OCI-LY7 (cell line): ENCODE measurements around the gene ENOX1. TPM values are rescaled to one million over a fixed set of nuclear protein-coding genes. Genes with fewer than 3 reads are reported as not detected.

Source experiments
- BruUV-seq: library from RNA; stranded (reverse); fragments of 400-500 nt; replicated peaks from 2 replicates; lab custom pipeline; 2021; lab: Mats Ljungman, UMichigan
- CTCF ChIA-PET: fragments of 300-600 bp; sonication (Branson Sonifier 250); formaldehyde crosslinking; loops from one replicate; lab custom pipeline; 2022; ENCODE audit warnings: antibody characterized with exemption; ENCODE audit not compliant: unreplicated experiment; lab: Charles Lee
- POLR2A ChIA-PET: fragments of 300-600 bp; sonication (Branson Sonifier 250); formaldehyde crosslinking; loops from one replicate; lab custom pipeline; 2022; ENCODE audit warnings: antibody characterized with exemption; lab: Charles Lee
- DNase-seq: peaks from one replicate; pipeline ENCODE4 v3.0.0-alpha.2; 2015; ENCODE audit warnings: low spot score
- H2AFZ ChIP-seq: fragments of 200-600 bp; sonication (generic), shearing (Covaris generic); 2 replicates; pipeline ENCODE4 v1.6.1; 2014; ENCODE audit warnings: mild to moderate bottlenecking, antibody characterized with exemption, low read length, moderate library complexity
- H3K27ac ChIP-seq: fragments of 200-600 bp; sonication (generic); 2 replicates; pipeline ENCODE4 v1.5.1; 2014; ENCODE audit warnings: mixed run types, low read depth, mild to moderate bottlenecking, moderate library complexity, low read length, inconsistent platforms; ENCODE audit not compliant: poor library complexity, severe bottlenecking
- H3K36me3 ChIP-seq: fragments of 200-600 bp; sonication (generic); 2 replicates; pipeline ENCODE4 v1.6.1; 2014; ENCODE audit warnings: mild to moderate bottlenecking, antibody characterized with exemption, low read length, moderate library complexity, mixed read lengths; ENCODE audit not compliant: insufficient read depth
- H3K4me1 ChIP-seq: fragments of 200-600 bp; sonication (generic); 2 replicates; pipeline ENCODE4 v1.5.1; 2014; ENCODE audit warnings: mild to moderate bottlenecking, low read length; ENCODE audit not compliant: insufficient read depth, poor library complexity, severe bottlenecking
- H3K4me2 ChIP-seq: fragments of 200-600 bp; sonication (generic); 2 replicates; pipeline ENCODE4 v1.6.1; 2014; ENCODE audit warnings: mild to moderate bottlenecking, low read length
- H3K4me3 ChIP-seq: fragments of 200-600 bp; sonication (generic); 2 replicates; pipeline ENCODE4 v1.5.1; 2014; ENCODE audit warnings: mild to moderate bottlenecking, low read depth, low read length; ENCODE audit not compliant: poor library complexity, severe bottlenecking
- H3K79me2 ChIP-seq: fragments of 200-600 bp; sonication (generic); 2 replicates; pipeline ENCODE4 v1.6.1; 2016; ENCODE audit warnings: low read depth, mild to moderate bottlenecking, low read length, moderate library complexity, mixed read lengths; ENCODE audit not compliant: insufficient read depth
- H3K9me2 ChIP-seq: fragments of 200-600 bp; sonication (generic); 2 replicates; pipeline ENCODE4 v1.6.1; 2016; ENCODE audit warnings: mild to moderate bottlenecking, low read length, mixed read lengths; ENCODE audit not compliant: insufficient read depth
- H3K9me3 ChIP-seq: fragments of 200-600 bp; sonication (generic); 2 replicates; pipeline ENCODE4 v1.6.1; 2014; ENCODE audit warnings: mild to moderate bottlenecking, mixed run types, low read length, mixed read lengths
- H4K20me1 ChIP-seq: fragments of 200-600 bp; sonication (generic); 2 replicates; pipeline ENCODE4 v1.6.1; 2014; ENCODE audit warnings: mild to moderate bottlenecking, antibody characterized with exemption, low read length, moderate library complexity, mixed read lengths; ENCODE audit not compliant: insufficient read depth
- CTCF ChIP-seq: fragments of 200-600 bp; sonication (generic); conservative IDR thresholded peaks from 2 replicates; pipeline ENCODE4 v1.5.1; 2014; ENCODE audit warnings: mild to moderate bottlenecking, antibody characterized with exemption, low read length, moderate library complexity, mixed read lengths
- EZH2phosphoT487 ChIP-seq: fragments of 200-600 bp; sonication (generic); IDR thresholded peaks from 2 replicates; pipeline ENCODE4 v1.6.1; 2018; ENCODE audit warnings: low read depth, borderline replicate concordance, mild to moderate bottlenecking, mixed run types, antibody characterized with exemption, low read length, moderate library complexity, mixed read lengths
- intact Hi-C: fragments of 100-400 bp; cut with micrococcal nuclease; formaldehyde crosslinking; loops from one replicate; pipeline ENCODE4 v1.10.0; 2022; ENCODE audit not compliant: unreplicated experiment
- total RNA-seq, 2 experiments: library from RNA; depleted of rRNA in 1 of 2; stranded (reverse); fragments of >200 nt in 1 of 2; shearing (Covaris generic) in 1 of 2; gene quantifications; 2 replicates each; pipeline ENCODE4 v1.2.3, GENCODE V29; 2014 to 2022

ENOX1 gene
- total RNA-seq, 2 experiments from 2014 or later, result 0.03 TPM; not detected in 1

- Histone ChIP-seq H3K4me2 (no peak overlapping the region), H3K9me3 (no peaks in the 10 kb centered on the region), H3K27ac (no peak overlapping the region), H3K4me1 (no peaks in the 10 kb centered on the region), H3K79me2 (no peaks in the 10 kb centered on the region), H3K36me3 (no peaks in the 10 kb centered on the region), H2AFZ (no peak overlapping the region), H4K20me1 (no peaks in the 10 kb centered on the region), H3K4me3 (no peak overlapping the region), H3K9me2 (no peaks in the 10 kb centered on the region)
- ChIA-PET CTCF (no interaction called here), POLR2A (no interaction called here)
- BruUV-seq, result no TSS peak
- no peak for TF ChIP-seq EZH2phosphoT487
- no peak for TF ChIP-seq CTCF
- intact Hi-C loops, result no loop called here
- no peak for DNase-seq
Observed at GRCh38 chr13:43744261-43745031, 42.3 kb downstream of the ENOX1 start.

GRCh38 chr13:43742911-43743310 lies 43.9 kb downstream of the ENOX1 start:
- H3K79me2 ChIP-seq, result no peaks in the 10 kb centered on the region
- H2AFZ ChIP-seq, result no peak overlapping the region
- no peaks in the 10 kb centered on the region for H4K20me1 ChIP-seq
- H3K4me3 ChIP-seq, result no peak overlapping the region
- no peak for TF ChIP-seq EZH2phosphoT487
- no peak for TF ChIP-seq CTCF
- CTCF ChIA-PET, result interaction anchor here (0.6 kb wide), 1 partner anchor 1797 kb away, joined by 3 read pairs; no protein-coding TSS in a partner anchor
- no peak for DNase-seq
- POLR2A ChIA-PET, result no interaction called here
- BruUV-seq, result no TSS peak
- no peaks in the 10 kb centered on the region for H3K9me2 ChIP-seq
- intact Hi-C loops, result no loop called here
- no peak overlapping the region for H3K27ac ChIP-seq
- no peaks in the 10 kb centered on the region for H3K9me3 ChIP-seq
- no peaks in the 10 kb centered on the region for H3K4me1 ChIP-seq
- H3K4me2 ChIP-seq, result no peak overlapping the region
- H3K36me3 ChIP-seq, result no peaks in the 10 kb centered on the region

- ChIA-PET CTCF (no interaction called here), POLR2A (no interaction called here)
- Histone ChIP-seq H3K9me3 (no peaks in the 10 kb centered on the region), H4K20me1 (no peaks in the 10 kb centered on the region), H3K4me1 (no peaks in the 10 kb centered on the region), H3K27ac (no peak overlapping the region), H3K4me2 (no peak overlapping the region), H2AFZ (no peak overlapping the region), H3K79me2 (no peaks in the 10 kb centered on the region), H3K4me3 (no peak overlapping the region), H3K36me3 (no peaks in the 10 kb centered on the region), H3K9me2 (no peaks in the 10 kb centered on the region)
- no peak for TF ChIP-seq CTCF
- no peak for TF ChIP-seq EZH2phosphoT487
- intact Hi-C loops, result no loop called here
- no TSS peak for BruUV-seq
- DNase-seq, result no peak
Observed at GRCh38 chr13:43737392-43737923, 49.3 kb downstream of the ENOX1 start.
